Neural cell (in vitro differentiated cells): ENCODE results near the gene SPATA46. TPM values are rescaled to one million over a fixed set of nuclear protein-coding genes. Genes with fewer than 3 reads are reported as not detected.

ENCODE experiments used
- H2AFZ ChIP-seq: fragments of 200-600, 300-800 bp; sonication (generic), shearing (Covaris generic); 2 replicates; pipeline ENCODE4 v1.6.0; 2014; ENCODE audit warnings: low read depth, mild to moderate bottlenecking, antibody characterized with exemption, low read length, moderate library complexity
- H3F3A ChIP-seq: fragments of 200-600 bp; shearing (Covaris generic); 2 replicates; pipeline ENCODE4 v1.6.1; 2016; ENCODE audit warnings: mild to moderate bottlenecking, moderate library complexity, mixed read lengths, antibody characterized with exemption, low read length; ENCODE audit not compliant: insufficient read depth, poor library complexity, severe bottlenecking
- H3K27ac ChIP-seq: fragments of 200-600, 300-800 bp; sonication (generic), shearing (Covaris generic); 2 replicates; pipeline ENCODE4 v1.5.1; 2014; ENCODE audit warnings: mild to moderate bottlenecking, low read length, moderate library complexity
- H3K27me3 ChIP-seq: fragments of 300-800, 200-600 bp; sonication (generic), shearing (Covaris generic); 2 replicates; pipeline ENCODE4 v1.6.0; 2014; ENCODE audit warnings: mild to moderate bottlenecking, low read depth, low read length, moderate library complexity; ENCODE audit not compliant: insufficient read depth
- H3K36me3 ChIP-seq: fragments of 300-800, 200-600 bp; sonication (generic), shearing (Covaris generic); 2 replicates; pipeline ENCODE4 v1.5.1; 2014; ENCODE audit warnings: mild to moderate bottlenecking, antibody characterized with exemption, low read length, moderate library complexity; ENCODE audit not compliant: insufficient read depth
- H3K4me2 ChIP-seq: fragments of 300-800, 200-600 bp; sonication (generic), shearing (Covaris generic); 2 replicates; pipeline ENCODE4 v1.6.0; 2014; ENCODE audit warnings: mild to moderate bottlenecking, low read length
- H3K4me3 ChIP-seq: fragments of 300-800, 200-600 bp; sonication (generic), shearing (Covaris generic); 2 replicates; pipeline ENCODE4 v1.5.1; 2014; ENCODE audit warnings: mild to moderate bottlenecking, low read length, moderate library complexity
- H3K79me2 ChIP-seq: fragments of 200-600 bp; shearing (Covaris generic); replicated peaks from 2 replicates; pipeline ENCODE4 v1.6.0; 2014; ENCODE audit warnings: mild to moderate bottlenecking, low read length, moderate library complexity; ENCODE audit not compliant: insufficient read depth
- H3K9ac ChIP-seq: fragments of 300-800, 200-600 bp; sonication (generic), shearing (Covaris generic); 2 replicates; pipeline ENCODE4 v1.6.1; 2016; ENCODE audit warnings: mild to moderate bottlenecking, low read length, mixed read lengths
- H3K9me2 ChIP-seq: fragments of 200-600 bp; shearing (Covaris generic); 2 replicates; pipeline ENCODE4 v1.6.1; 2016; ENCODE audit warnings: mild to moderate bottlenecking, low read length, mixed read lengths; ENCODE audit not compliant: insufficient read depth
- H3K9me3 ChIP-seq: fragments of 200-600, 300-800 bp; sonication (generic), shearing (Covaris generic); 2 replicates; pipeline ENCODE4 v1.6.1; 2016; ENCODE audit warnings: mild to moderate bottlenecking, mixed run types, low read length, moderate library complexity, mixed read lengths
- H4K20me1 ChIP-seq: fragments of 200-600 bp; shearing (Covaris generic); 2 replicates; pipeline ENCODE4 v1.6.1; 2016; ENCODE audit warnings: mild to moderate bottlenecking, mixed run types; ENCODE audit not compliant: insufficient read depth
- CTCF ChIP-seq: fragments of 450-650 bp; IDR thresholded peaks from 2 replicates; pipeline ENCODE4 v1.5.1; 2014; ENCODE audit warnings: antibody characterized with exemption, mild to moderate bottlenecking, moderate library complexity; ENCODE audit not compliant: poor library complexity, severe bottlenecking
- EP300 ChIP-seq: fragments of 450-650 bp; conservative IDR thresholded peaks from 2 replicates; pipeline ENCODE4 v1.6.1; 2014; ENCODE audit warnings: antibody characterized with exemption, mild to moderate bottlenecking, moderate library complexity; ENCODE audit not compliant: poor library complexity, severe bottlenecking
- EZH2 ChIP-seq: fragments of 200-600, 300-800 bp; shearing (Covaris generic), sonication (generic); IDR thresholded peaks from 2 replicates; pipeline ENCODE4 v1.6.1; 2014; ENCODE audit warnings: antibody characterized with exemption, low read length, borderline replicate concordance, mild to moderate bottlenecking; ENCODE audit not compliant: insufficient read depth, poor library complexity, severe bottlenecking
- MXI1 ChIP-seq: fragments of 450-650 bp; conservative IDR thresholded peaks from 2 replicates; pipeline ENCODE4 v1.6.1; 2014; ENCODE audit warnings: antibody characterized with exemption, mild to moderate bottlenecking; ENCODE audit not compliant: poor library complexity, severe bottlenecking
- POLR2AphosphoS5 ChIP-seq: IDR thresholded peaks from 2 replicates; pipeline ENCODE4 v1.6.1; 2012
- RAD21 ChIP-seq: fragments of 450-650 bp; conservative IDR thresholded peaks from 2 replicates; pipeline ENCODE4 v1.6.1; 2014; ENCODE audit warnings: antibody characterized with exemption, mild to moderate bottlenecking, moderate library complexity
- SMC3 ChIP-seq: fragments of 450-650 bp; conservative IDR thresholded peaks from 2 replicates; pipeline ENCODE4 v1.6.1; 2014; ENCODE audit warnings: antibody characterized with exemption, mild to moderate bottlenecking, moderate library complexity; ENCODE audit not compliant: poor library complexity
- TAF1 ChIP-seq: IDR thresholded peaks from 2 replicates; pipeline ENCODE4 v1.6.1; 2012; ENCODE audit warnings: low read depth
- polyA plus RNA-seq: library from polyadenylated mRNA; depleted of rRNA; stranded (reverse); fragments of >200 nt; gene quantifications from 2 replicates; pipeline ENCODE4 v1.2.3, GENCODE V29; 2014
- TF ChIP-seq, protein P1 (sequence below): IDR thresholded peaks from 2 replicates; pipeline ENCODE4 v1.6.1; 2012; ENCODE audit warnings: borderline replicate concordance

SPATA46 gene
- polyA plus RNA-seq, 1 donor from 2014 or later: not detected

GRCh38 chr1:162335126-162335525 is 41.5 kb downstream of the SPATA46 start:
- no peaks in the 10 kb centered on the region for H3K9me2 ChIP-seq
- no peak for TF ChIP-seq MXI1
- no peak for TF ChIP-seq CTCF
- TF ChIP-seq RAD21: no peak
- TF ChIP-seq, protein P1, sequence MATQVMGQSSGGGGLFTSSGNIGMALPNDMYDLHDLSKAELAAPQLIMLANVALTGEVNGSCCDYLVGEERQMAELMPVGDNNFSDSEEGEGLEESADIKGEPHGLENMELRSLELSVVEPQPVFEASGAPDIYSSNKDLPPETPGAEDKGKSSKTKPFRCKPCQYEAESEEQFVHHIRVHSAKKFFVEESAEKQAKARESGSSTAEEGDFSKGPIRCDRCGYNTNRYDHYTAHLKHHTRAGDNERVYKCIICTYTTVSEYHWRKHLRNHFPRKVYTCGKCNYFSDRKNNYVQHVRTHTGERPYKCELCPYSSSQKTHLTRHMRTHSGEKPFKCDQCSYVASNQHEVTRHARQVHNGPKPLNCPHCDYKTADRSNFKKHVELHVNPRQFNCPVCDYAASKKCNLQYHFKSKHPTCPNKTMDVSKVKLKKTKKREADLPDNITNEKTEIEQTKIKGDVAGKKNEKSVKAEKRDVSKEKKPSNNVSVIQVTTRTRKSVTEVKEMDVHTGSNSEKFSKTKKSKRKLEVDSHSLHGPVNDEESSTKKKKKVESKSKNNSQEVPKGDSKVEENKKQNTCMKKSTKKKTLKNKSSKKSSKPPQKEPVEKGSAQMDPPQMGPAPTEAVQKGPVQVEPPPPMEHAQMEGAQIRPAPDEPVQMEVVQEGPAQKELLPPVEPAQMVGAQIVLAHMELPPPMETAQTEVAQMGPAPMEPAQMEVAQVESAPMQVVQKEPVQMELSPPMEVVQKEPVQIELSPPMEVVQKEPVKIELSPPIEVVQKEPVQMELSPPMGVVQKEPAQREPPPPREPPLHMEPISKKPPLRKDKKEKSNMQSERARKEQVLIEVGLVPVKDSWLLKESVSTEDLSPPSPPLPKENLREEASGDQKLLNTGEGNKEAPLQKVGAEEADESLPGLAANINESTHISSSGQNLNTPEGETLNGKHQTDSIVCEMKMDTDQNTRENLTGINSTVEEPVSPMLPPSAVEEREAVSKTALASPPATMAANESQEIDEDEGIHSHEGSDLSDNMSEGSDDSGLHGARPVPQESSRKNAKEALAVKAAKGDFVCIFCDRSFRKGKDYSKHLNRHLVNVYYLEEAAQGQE: no peak
- no peak for TF ChIP-seq POLR2AphosphoS5
- TF ChIP-seq EP300: no peak
- no peak for TF ChIP-seq TAF1
- no peak for TF ChIP-seq EZH2
- no peak for TF ChIP-seq SMC3
- no peak overlapping the region for H3K4me2 ChIP-seq
- H3K9me3 ChIP-seq: no peaks in the 10 kb centered on the region
- H3K27ac ChIP-seq: no peak overlapping the region
- no peaks in the 10 kb centered on the region for H3K36me3 ChIP-seq
- H2AFZ ChIP-seq: no peak overlapping the region
- H3K9ac ChIP-seq: no peak overlapping the region
- no peaks in the 10 kb centered on the region for H3K79me2 ChIP-seq
- H4K20me1 ChIP-seq: no peaks in the 10 kb centered on the region
- peaks cover 4% of the 10 kb centered on the region for H3F3A ChIP-seq
- H3K27me3 ChIP-seq: no peaks in the 10 kb centered on the region
- H3K4me3 ChIP-seq: no peak overlapping the region

GRCh38 chr1:162333991-162334390 is 42.7 kb downstream of the SPATA46 start:
- H3K9me3 ChIP-seq: no peaks in the 10 kb centered on the region
- no peaks in the 10 kb centered on the region for H3K79me2 ChIP-seq
- H4K20me1 ChIP-seq: no peaks in the 10 kb centered on the region
- no peak overlapping the region for H3K4me2 ChIP-seq
- TF ChIP-seq RAD21 (no peak), EP300 (no peak)
- no peak overlapping the region for H3K9ac ChIP-seq
- no peak overlapping the region for H3K27ac ChIP-seq
- no peak overlapping the region for H3K4me3 ChIP-seq
- no peaks in the 10 kb centered on the region for H3K27me3 ChIP-seq
- H3F3A ChIP-seq: peaks cover 4% of the 10 kb centered on the region
- no peaks in the 10 kb centered on the region for H3K36me3 ChIP-seq
- H2AFZ ChIP-seq: no peak overlapping the region
- H3K9me2 ChIP-seq: no peaks in the 10 kb centered on the region

GRCh38 chr1:162329826-162330225 is 46.8 kb downstream of the SPATA46 start:
- Histone ChIP-seq H4K20me1 (no peaks in the 10 kb centered on the region), H3K27me3 (no peaks in the 10 kb centered on the region), H3K79me2 (no peaks in the 10 kb centered on the region), H3F3A (peaks cover 4% of the 10 kb centered on the region), H3K9ac (no peak overlapping the region), H3K27ac (no peak overlapping the region), H3K36me3 (no peaks in the 10 kb centered on the region), H3K4me2 (no peak overlapping the region), H3K9me2 (no peaks in the 10 kb centered on the region), H3K9me3 (no peaks in the 10 kb centered on the region), H3K4me3 (no peak overlapping the region), H2AFZ (no peak overlapping the region)
- no peak for TF ChIP-seq POLR2AphosphoS5
- TF ChIP-seq EP300: no peak
- no peak for TF ChIP-seq SMC3
- no peak for TF ChIP-seq EZH2
- TF ChIP-seq CTCF: no peak
- no peak for TF ChIP-seq MXI1
- TF ChIP-seq TAF1: no peak
- TF ChIP-seq, protein P1: no peak
- TF ChIP-seq RAD21: no peak
